GM18498 (cell line): ENCODE results near the gene SDK1.
"Not testable (repeated sequence)": the region's sequence is repeated elsewhere in the genome, so short reads cannot be mapped to it uniquely, and the experiment has no call there.

ENCODE experiments used
- ATAC-seq: cut with Tn5 transposase; IDR thresholded peaks from one replicate; pipeline ENCODE4 v1.9.1; 2021; ENCODE audit warnings: mild to moderate bottlenecking, moderate library complexity; ENCODE audit not compliant: unreplicated experiment

The SDK1 gene

GRCh38 chr7:4247106-4247876 is 946.2 kb downstream of the SDK1 start:
- ATAC-seq = no peak

GRCh38 chr7:4248295-4248694 is 947.2 kb downstream of the SDK1 start:
- ATAC-seq = no peak

GRCh38 chr7:4249241-4249640 is 948.2 kb downstream of the SDK1 start:
- no peak for ATAC-seq

GRCh38 chr7:4255336-4255735 is 954.3 kb downstream of the SDK1 start:
- no peak for ATAC-seq

- no peak for ATAC-seq
Observed at GRCh38 chr7:4256286-4256685, 955.2 kb downstream of the SDK1 start.

- ATAC-seq = no peak
Observed at GRCh38 chr7:4257146-4258111, 956.4 kb downstream of the SDK1 start.

DNA sequence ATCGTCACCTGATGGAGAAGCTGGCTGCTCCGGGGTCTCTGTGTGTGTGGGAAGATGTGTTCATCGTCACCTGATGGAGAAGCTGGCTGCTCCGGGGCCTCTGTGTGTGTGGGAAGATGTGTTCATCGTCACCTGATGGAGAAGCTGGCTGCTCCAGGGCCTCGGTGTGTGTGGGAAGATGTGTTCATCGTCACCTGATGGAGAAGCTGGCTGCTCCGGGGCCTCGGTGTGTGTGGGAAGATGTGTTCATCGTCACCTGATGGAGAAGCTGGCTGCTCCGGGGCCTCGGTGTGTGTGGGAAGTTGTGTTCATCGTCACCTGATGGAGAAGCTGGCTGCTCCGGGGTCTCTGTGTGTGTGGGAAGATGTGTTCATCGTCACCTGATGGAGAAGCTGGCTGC is 959.1 kb downstream of the SDK1 start:
- ATAC-seq = not testable (repeated sequence)

DNA sequence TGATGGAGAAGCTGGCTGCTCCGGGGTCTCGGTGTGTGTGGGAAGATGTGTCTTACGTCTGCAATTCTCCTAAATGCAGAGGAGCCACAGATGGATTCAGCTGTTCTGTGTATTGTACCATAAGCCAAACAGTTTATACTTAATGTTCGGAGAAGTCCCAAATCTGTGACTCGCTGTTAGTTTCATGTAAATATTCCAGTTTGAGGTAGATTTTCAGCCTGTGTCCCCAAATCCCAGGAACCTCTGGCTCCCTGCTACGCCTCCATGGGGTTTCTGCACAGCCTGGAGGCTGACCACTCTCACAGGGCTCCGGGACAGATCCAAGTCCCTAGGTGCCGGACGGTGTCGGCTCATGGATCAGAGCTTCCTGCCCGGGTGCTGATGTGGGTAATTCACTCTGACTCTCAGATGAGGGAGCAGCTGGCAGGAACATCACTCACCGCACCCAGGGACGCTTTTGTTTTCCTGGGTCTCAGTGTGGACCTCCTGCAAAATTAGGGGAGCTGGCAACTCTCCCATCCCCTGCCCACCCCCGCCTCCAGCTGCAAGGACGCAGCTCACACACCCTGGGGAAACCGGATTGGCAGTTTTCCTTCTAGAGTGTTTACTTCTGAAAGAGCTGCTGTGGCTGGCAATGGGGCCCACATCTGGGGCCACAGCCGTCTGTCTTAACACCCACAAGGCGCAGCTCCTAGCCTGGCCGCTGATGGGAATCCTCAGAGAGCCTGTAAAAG is 960.0 kb downstream of the SDK1 start:
- no peak for ATAC-seq

GRCh38 chr7:4261601-4261960 is 960.5 kb downstream of the SDK1 start:
- ATAC-seq = no peak

- ATAC-seq = not testable (repeated sequence)
Observed at GRCh38 chr7:4264206-4264605, 963.2 kb downstream of the SDK1 start.

- no peak for ATAC-seq
Observed at GRCh38 chr7:4265066-4265465, 964.0 kb downstream of the SDK1 start.

DNA sequence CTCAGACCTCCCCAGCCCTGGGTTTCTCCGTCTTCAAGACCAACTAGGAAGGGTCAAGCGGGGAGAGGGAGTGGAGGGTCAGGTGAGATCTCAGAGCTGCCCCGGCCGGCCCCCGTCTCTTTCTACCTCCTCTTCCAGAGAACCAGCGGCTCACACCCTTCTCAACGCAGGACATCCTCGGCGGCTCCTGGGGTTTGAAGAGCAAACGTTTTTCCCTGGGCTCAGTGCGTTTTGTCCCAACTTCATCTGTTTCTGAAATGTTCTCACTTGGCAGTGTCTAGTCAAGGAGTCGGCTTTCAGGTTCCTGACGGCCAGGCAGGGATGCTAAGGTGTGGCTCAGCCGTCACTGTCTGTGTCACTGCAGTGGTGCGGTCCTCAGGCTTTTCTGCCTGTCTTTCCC is 964.6 kb downstream of the SDK1 start:
- no peak for ATAC-seq

DNA sequence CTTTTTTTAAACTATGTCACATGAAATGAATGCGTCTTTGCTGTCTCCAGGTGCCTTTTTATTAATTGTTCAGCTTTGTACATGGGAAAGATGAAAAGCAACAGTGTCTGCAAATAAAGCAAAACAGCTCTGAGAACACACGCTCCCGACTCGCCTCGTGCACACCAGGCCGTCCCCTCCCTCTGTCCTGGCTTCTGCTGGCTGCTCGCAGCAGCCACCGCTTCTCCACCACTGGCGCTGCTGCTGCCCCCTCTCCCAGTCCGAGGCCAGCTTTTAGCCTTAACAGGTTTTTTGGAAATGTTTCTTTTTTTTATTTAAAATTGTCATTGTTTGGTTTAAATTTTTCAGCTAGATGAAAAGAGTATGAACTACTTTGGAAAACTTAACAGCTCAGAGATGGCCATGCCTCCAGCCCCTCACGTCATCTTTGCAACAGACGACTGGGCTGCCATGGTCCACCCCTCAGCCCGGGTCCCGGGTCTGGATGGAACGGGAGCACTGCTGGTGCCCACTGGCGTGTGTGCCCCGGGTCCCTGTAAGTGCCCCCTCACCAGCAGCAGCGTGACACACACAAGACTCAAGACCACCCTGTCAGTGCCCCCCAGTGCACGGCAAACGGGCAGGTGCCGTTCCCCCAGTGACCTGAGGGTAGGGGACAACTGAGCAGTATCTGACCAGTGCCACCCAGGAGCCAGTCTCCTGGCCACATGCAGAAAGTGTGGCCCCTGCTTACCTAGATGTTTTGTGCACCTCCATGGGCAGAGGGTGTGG is 965.4 kb downstream of the SDK1 start:
- ATAC-seq = no peak

DNA sequence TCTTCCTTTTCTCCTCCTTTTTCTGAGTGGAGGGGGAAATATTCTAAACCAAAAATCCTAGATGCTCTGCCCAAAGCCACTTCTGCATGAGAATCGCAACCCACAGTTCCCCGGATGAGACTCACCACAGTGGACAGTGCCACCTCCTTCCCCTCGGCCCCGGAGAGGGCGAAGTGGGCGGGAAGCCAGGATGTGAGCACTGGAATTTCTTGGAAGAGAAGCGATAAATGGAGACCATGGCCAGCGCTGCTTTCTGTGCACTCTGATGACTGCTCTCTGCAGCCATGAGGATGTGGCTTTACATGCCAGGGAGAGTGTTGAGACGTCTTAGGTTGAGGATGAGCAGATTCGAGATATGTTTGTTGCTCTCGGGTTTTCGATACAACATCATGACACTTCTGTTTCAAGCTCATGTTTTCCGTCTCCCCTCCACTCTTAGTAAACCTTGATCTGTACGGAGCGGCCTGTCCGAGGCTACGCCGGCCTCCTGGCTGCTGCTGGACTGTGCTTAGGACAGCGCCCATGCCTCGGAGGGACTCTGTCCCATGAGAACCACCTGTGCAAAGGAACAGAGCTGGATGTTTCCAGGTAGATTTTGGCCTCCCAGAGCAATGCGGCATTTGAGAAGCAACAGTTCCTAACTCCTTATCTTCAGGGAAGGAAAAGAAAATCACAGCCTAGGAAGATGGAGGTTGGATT is 966.4 kb downstream of the SDK1 start:
- no peak for ATAC-seq

GRCh38 chr7:4268040-4268965 is 967.3 kb downstream of the SDK1 start:
- no peak for ATAC-seq

- ATAC-seq = no peak
Observed at GRCh38 chr7:4269086-4269485, 968.0 kb downstream of the SDK1 start.

DNA sequence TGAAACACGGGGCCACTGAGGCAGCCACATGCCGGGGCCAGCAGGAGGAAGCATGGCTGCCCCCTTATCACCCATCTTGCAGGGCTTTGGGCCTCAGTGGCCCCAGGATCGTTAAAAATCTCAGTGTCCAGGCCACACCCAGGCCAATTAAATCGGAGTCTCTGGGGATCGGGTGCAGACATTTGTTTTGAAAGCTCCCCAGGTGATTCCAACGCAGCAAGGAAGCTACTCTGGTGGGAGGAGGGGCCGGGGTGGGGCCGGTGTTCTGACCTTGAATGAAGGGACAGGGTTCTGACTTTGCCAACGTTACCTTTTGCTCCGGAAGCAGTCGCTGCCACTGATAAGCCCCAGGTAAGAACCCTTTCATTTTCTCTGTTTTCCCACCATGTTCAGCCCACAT is 968.7 kb downstream of the SDK1 start:
- ATAC-seq = no peak

GRCh38 chr7:4270268-4270667 is 969.2 kb downstream of the SDK1 start:
- no peak for ATAC-seq
